Testis (tissue), 2 donors: ENCODE data around the gene EED.

Experiments used
- POLR2A ChIP-seq: fragments of 450-650 bp; IDR thresholded peaks from one replicate; pipeline ENCODE4 v1.6.1; 2017; ENCODE audit warnings: antibody characterized with exemption, mild to moderate bottlenecking, moderate library complexity
- TF ChIP-seq, protein P1 (sequence below), 3 experiments: fragments of 450-650 bp in 2 of 3; fragments of 200-600 bp in 1 of 3; sonication (generic) in 1 of 3; IDR thresholded peaks; one replicate each; pipeline ENCODE4 v1.5.1; 2016 to 2019; ENCODE audit warnings: antibody characterized with exemption in 3 of 3, mild to moderate bottlenecking in 2 of 3, moderate library complexity in 1 of 3

DNA sequence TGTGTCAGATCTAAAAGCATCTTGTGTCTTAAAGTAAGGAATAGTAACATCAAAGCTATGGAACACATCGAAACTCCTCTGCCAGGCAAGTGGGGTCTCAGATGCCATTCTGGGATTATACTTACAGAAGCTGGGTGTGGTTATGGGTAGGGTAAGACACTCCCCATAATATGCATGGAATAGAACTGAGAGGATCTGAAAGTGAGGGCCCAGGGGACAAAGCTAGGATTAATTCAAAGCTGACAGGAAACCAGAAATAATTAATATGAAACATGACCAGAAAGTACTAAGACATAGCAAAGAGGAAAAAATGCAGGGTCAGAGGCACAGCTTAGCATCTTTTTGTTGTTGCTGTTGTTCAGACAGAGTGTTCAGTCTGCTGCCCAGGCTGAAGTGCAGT, 40.2 kb upstream of the EED start:
- no peak for TF ChIP-seq POLR2A
- TF ChIP-seq, protein P1, sequence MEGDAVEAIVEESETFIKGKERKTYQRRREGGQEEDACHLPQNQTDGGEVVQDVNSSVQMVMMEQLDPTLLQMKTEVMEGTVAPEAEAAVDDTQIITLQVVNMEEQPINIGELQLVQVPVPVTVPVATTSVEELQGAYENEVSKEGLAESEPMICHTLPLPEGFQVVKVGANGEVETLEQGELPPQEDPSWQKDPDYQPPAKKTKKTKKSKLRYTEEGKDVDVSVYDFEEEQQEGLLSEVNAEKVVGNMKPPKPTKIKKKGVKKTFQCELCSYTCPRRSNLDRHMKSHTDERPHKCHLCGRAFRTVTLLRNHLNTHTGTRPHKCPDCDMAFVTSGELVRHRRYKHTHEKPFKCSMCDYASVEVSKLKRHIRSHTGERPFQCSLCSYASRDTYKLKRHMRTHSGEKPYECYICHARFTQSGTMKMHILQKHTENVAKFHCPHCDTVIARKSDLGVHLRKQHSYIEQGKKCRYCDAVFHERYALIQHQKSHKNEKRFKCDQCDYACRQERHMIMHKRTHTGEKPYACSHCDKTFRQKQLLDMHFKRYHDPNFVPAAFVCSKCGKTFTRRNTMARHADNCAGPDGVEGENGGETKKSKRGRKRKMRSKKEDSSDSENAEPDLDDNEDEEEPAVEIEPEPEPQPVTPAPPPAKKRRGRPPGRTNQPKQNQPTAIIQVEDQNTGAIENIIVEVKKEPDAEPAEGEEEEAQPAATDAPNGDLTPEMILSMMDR (IDR thresholded peaks at IDR 0.05): no peak
